SU-DHL-6 (cell line): ENCODE data around the gene RASAL1.
A peak's percentile ranks its signal among the peaks of the same experiment; 100 is the strongest.

Experiments
- H2AFZ ChIP-seq: fragments of 200-600 bp; sonication (generic); 2 replicates; pipeline ENCODE4 v1.6.1; 2014; ENCODE audit warnings: low read depth, mild to moderate bottlenecking, moderate library complexity, mixed read lengths, antibody characterized with exemption, low read length; ENCODE audit not compliant: severe bottlenecking
- H3F3A ChIP-seq: fragments of 200-600 bp; shearing (Covaris generic); 2 replicates; pipeline ENCODE4 v1.6.0; 2016; ENCODE audit warnings: antibody characterized with exemption, mild to moderate bottlenecking; ENCODE audit not compliant: insufficient read depth
- H3K27ac ChIP-seq: fragments of 200-600 bp; sonication (generic); 2 replicates; pipeline ENCODE4 v1.5.1; 2016; ENCODE audit warnings: low read depth, mild to moderate bottlenecking, low read length, moderate library complexity, mixed read lengths
- H3K27me3 ChIP-seq: fragments of 200-600 bp; sonication (generic), shearing (Covaris generic); 2 replicates; pipeline ENCODE4 v1.6.0; 2014; ENCODE audit warnings: mild to moderate bottlenecking, low read length
- H3K36me3 ChIP-seq: fragments of 200-600 bp; sonication (generic); 2 replicates; pipeline ENCODE4 v1.6.1; 2014; ENCODE audit warnings: mild to moderate bottlenecking, low read length, mixed read lengths
- H3K4me2 ChIP-seq: fragments of 300-600, 200-600 bp; shearing (Covaris generic), sonication (generic); 2 replicates; pipeline ENCODE4 v1.6.0; 2014; ENCODE audit warnings: low read length, low read depth, mild to moderate bottlenecking; ENCODE audit not compliant: poor library complexity, severe bottlenecking
- H3K4me3 ChIP-seq: fragments of 200-600 bp; sonication (generic); 2 replicates; pipeline ENCODE4 v1.5.1; 2014; ENCODE audit warnings: antibody characterized with exemption, low read length, mild to moderate bottlenecking, mixed read lengths; ENCODE audit not compliant: insufficient read depth, poor library complexity, severe bottlenecking
- H3K79me2 ChIP-seq: fragments of 200-600 bp; sonication (generic); 2 replicates; pipeline ENCODE4 v1.6.1; 2014; ENCODE audit warnings: mild to moderate bottlenecking, low read length, moderate library complexity; ENCODE audit not compliant: insufficient read depth
- H3K9ac ChIP-seq: fragments of 200-600 bp; sonication (generic); 2 replicates; pipeline ENCODE4 v1.7.0; 2014; ENCODE audit warnings: mild to moderate bottlenecking, low read length
- H3K9me2 ChIP-seq: fragments of 200-600 bp; sonication (generic); replicated peaks from 2 replicates; pipeline ENCODE4 v1.6.1; 2014; ENCODE audit warnings: low read length; ENCODE audit not compliant: insufficient read depth
- H3K9me3 ChIP-seq: fragments of 200-600 bp; sonication (generic); 2 replicates; pipeline ENCODE4 v1.6.1; 2014; ENCODE audit warnings: low read length, mixed read lengths; ENCODE audit not compliant: insufficient read depth
- H4K20me1 ChIP-seq: fragments of 200-600 bp; sonication (generic); 2 replicates; pipeline ENCODE4 v1.6.1; 2014; ENCODE audit warnings: low read depth, mild to moderate bottlenecking, antibody characterized with exemption, low read length, moderate library complexity, mixed read lengths
- CTCF ChIP-seq: fragments of 200-600 bp; sonication (generic); IDR thresholded peaks from one replicate; pipeline ENCODE4 v1.5.1; 2017; ENCODE audit warnings: antibody characterized with exemption, mild to moderate bottlenecking, low read length, moderate library complexity; ENCODE audit not compliant: insufficient read depth, poor library complexity, severe bottlenecking
- EZH2phosphoT487 ChIP-seq: fragments of 200-600 bp; sonication (generic), shearing (Covaris generic); conservative IDR thresholded peaks from 2 replicates; pipeline ENCODE4 v1.6.1; 2018; ENCODE audit warnings: mild to moderate bottlenecking, antibody characterized with exemption, low read length, moderate library complexity, mixed read lengths

The RASAL1 gene

GRCh38 chr12:113174461-113175384 is 39.2 kb upstream of the RASAL1 start:
- H3K4me2 ChIP-seq: peak overlapping the region; percentile 52
- H3K27ac ChIP-seq: peak overlapping the region; percentile 93
- H3K9ac ChIP-seq: peak overlapping the region; percentile 51
- no peaks in the 10 kb centered on the region; the same call in 1 of the 2 replicates for H3K79me2 ChIP-seq
- peaks cover 24% of the 10 kb centered on the region for H3F3A ChIP-seq
- no peak overlapping the region for H2AFZ ChIP-seq
- no peak overlapping the region for H3K4me3 ChIP-seq
- TF ChIP-seq EZH2phosphoT487 (no peak), CTCF (peak; percentile 93)
- H3K9me3 ChIP-seq: no peaks in the 10 kb centered on the region
- no peaks in the 10 kb centered on the region for H3K27me3 ChIP-seq
- H3K9me2 ChIP-seq: no peaks in the 10 kb centered on the region
- peaks cover 33% of the 10 kb centered on the region for H3K36me3 ChIP-seq
- no peaks in the 10 kb centered on the region for H4K20me1 ChIP-seq

DNA sequence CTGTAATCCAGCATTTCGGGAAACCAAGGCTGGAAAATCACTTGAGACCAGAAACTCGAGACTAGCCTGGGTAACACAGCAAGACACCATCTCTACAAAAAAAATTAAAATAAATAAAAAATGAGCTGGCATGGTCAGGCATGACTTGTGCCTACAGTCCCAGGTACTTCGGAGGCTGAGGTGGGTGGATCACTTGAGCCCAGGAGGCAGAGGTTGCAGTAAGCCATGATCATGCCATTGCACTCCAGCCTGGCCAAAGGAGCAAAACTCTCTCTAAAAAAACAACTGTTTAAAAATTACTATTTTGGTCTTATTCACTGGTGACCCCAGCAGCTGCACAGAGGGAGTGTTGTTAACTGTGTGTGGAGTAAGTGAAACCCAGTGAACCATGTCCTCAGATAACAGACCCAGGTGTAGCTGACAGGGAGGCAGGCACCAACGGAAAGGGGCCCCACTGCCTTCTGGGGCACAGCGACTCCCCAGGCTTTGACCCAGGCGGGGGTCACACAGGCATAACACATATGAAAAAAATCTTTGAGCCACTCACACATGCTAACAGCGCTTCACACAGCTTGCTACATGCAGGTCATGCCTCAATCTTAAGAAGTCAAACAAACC is 37.6 kb upstream of the RASAL1 start:
- Histone ChIP-seq H3K4me2 (peak overlapping the region; percentile 52), H3K9me3 (no peaks in the 10 kb centered on the region), H3K9me2 (no peaks in the 10 kb centered on the region), H3K79me2 (no peaks in the 10 kb centered on the region), H3K9ac (peak overlapping the region; percentile 51), H3K4me3 (no peak overlapping the region), H3K27me3 (no peaks in the 10 kb centered on the region), H3K36me3 (peaks cover 28% of the 10 kb centered on the region), H2AFZ (no peak overlapping the region), H3K27ac (peak overlapping the region; percentile 93), H3F3A (peaks cover 24% of the 10 kb centered on the region), H4K20me1 (no peaks in the 10 kb centered on the region)
- TF ChIP-seq EZH2phosphoT487: no peak
- no peak for TF ChIP-seq CTCF

- H3K9me2 ChIP-seq: no peaks in the 10 kb centered on the region
- H3K9ac ChIP-seq: peak overlapping the region; percentile 36; the same call in 1 of the 2 replicates
- H3K79me2 ChIP-seq: no peaks in the 10 kb centered on the region
- no peak overlapping the region for H3K4me3 ChIP-seq
- TF ChIP-seq EZH2phosphoT487 (no peak), CTCF (no peak)
- H3F3A ChIP-seq: peaks cover 23% of the 10 kb centered on the region
- H4K20me1 ChIP-seq: no peaks in the 10 kb centered on the region
- H3K36me3 ChIP-seq: peaks cover 18% of the 10 kb centered on the region
- H3K9me3 ChIP-seq: no peaks in the 10 kb centered on the region
- H2AFZ ChIP-seq: no peak overlapping the region
- H3K4me2 ChIP-seq: peak overlapping the region; percentile 52
- peak overlapping the region; percentile 93 for H3K27ac ChIP-seq
- H3K27me3 ChIP-seq: no peaks in the 10 kb centered on the region
Observed at GRCh38 chr12:113172185-113172584, 36.6 kb upstream of the RASAL1 start.
